Measurements from ENCODE around the gene DDX10.
"Not testable (repeated sequence)": the region's sequence is repeated elsewhere in the genome, so short reads cannot be mapped to it uniquely, and the experiment has no call there.

Gene DDX10

GRCh38 chr11:108713076-108713790 is 48.4 kb downstream of the DDX10 start:
- H3K4me1 Mint-ChIP-seq, result peaks cover 13% of the 10 kb centered on the region
- H3K36me3 Mint-ChIP-seq, result peaks cover 54% of the 10 kb centered on the region
- no peaks in the 10 kb centered on the region for H3K27me3 Mint-ChIP-seq
- H3K27ac Mint-ChIP-seq, result peak overlapping the region; percentile 6
- ATAC-seq (ENCODE audit: low read depth) (no peak), DNase-seq (ENCODE audit: low spot score in 2 of 2) (no peak)
- H3K4me3 Mint-ChIP-seq, result no peak overlapping the region
- peaks cover 7% of the 10 kb centered on the region for H3K9me3 Mint-ChIP-seq

GRCh38 chr11:108715239-108715638 is 50.4 kb downstream of the DDX10 start:
- DNase-seq (ENCODE audit: low spot score in 2 of 2) (no peak), ATAC-seq (ENCODE audit: low read depth) (no peak)
- Mint-ChIP-seq H3K36me3 (peaks cover 44% of the 10 kb centered on the region), H3K4me1 (peaks cover 13% of the 10 kb centered on the region), H3K4me3 (no peak overlapping the region), H3K27me3 (no peaks in the 10 kb centered on the region), H3K27ac (no peak overlapping the region), H3K9me3 (peaks cover 2% of the 10 kb centered on the region)

- Mint-ChIP-seq H3K27me3 (no peaks in the 10 kb centered on the region), H3K9me3 (no peaks in the 10 kb centered on the region), H3K36me3 (peaks cover 39% of the 10 kb centered on the region), H3K4me3 (no peak overlapping the region), H3K4me1 (peaks cover 5% of the 10 kb centered on the region), H3K27ac (no peak overlapping the region)
- ATAC-seq (ENCODE audit: low read depth) (no peak), DNase-seq (ENCODE audit: low spot score in 2 of 2) (no peak)
Measured at GRCh38 chr11:108718466-108718865, 53.6 kb downstream of the DDX10 start.

- Mint-ChIP-seq H3K36me3 (peaks cover 40% of the 10 kb centered on the region), H3K27me3 (no peaks in the 10 kb centered on the region), H3K4me3 (no peak overlapping the region), H3K27ac (no peak overlapping the region), H3K4me1 (peaks cover 24% of the 10 kb centered on the region), H3K9me3 (peaks cover 5% of the 10 kb centered on the region)
- ATAC-seq (ENCODE audit: low read depth), result no peak
- DNase-seq (ENCODE audit: low spot score in 2 of 2), result no peak
Measured at GRCh38 chr11:108724974-108725689, 60.3 kb downstream of the DDX10 start.

GRCh38 chr11:108726077-108726800 is 61.4 kb downstream of the DDX10 start:
- Mint-ChIP-seq H3K4me3 (peak overlapping the region; percentile 3), H3K4me1 (peaks cover 24% of the 10 kb centered on the region), H3K9me3 (peaks cover 5% of the 10 kb centered on the region), H3K27me3 (no peaks in the 10 kb centered on the region), H3K36me3 (peaks cover 36% of the 10 kb centered on the region), H3K27ac (peak overlapping the region; percentile 8)
- DNase-seq (ENCODE audit: low spot score in 2 of 2) (no peak), ATAC-seq (ENCODE audit: low read depth) (no peak)

- peaks cover 44% of the 10 kb centered on the region for H3K36me3 Mint-ChIP-seq
- DNase-seq (ENCODE audit: low spot score in 2 of 2) (no peak), ATAC-seq (ENCODE audit: low read depth) (no peak)
- H3K9me3 Mint-ChIP-seq, result peaks cover 5% of the 10 kb centered on the region
- peak overlapping the region; percentile 12 for H3K27ac Mint-ChIP-seq
- H3K27me3 Mint-ChIP-seq, result no peaks in the 10 kb centered on the region
- peaks cover 32% of the 10 kb centered on the region for H3K4me1 Mint-ChIP-seq
- no peak overlapping the region for H3K4me3 Mint-ChIP-seq
Measured at GRCh38 chr11:108727665-108728064, 62.8 kb downstream of the DDX10 start.

- Mint-ChIP-seq H3K27me3 (no peaks in the 10 kb centered on the region), H3K4me1 (peaks cover 42% of the 10 kb centered on the region), H3K9me3 (peaks cover 5% of the 10 kb centered on the region), H3K27ac (peak overlapping the region; percentile 58), H3K4me3 (no peak overlapping the region), H3K36me3 (peaks cover 32% of the 10 kb centered on the region)
- no peak for DNase-seq (ENCODE audit: low spot score in 2 of 2)
- ATAC-seq (ENCODE audit: low read depth), result no peak
Measured at GRCh38 chr11:108729227-108729871, 64.5 kb downstream of the DDX10 start.

GRCh38 chr11:108732395-108732794 is 67.5 kb downstream of the DDX10 start:
- Mint-ChIP-seq H3K4me1 (peaks cover 37% of the 10 kb centered on the region), H3K27ac (peak overlapping the region; percentile 45), H3K36me3 (peaks cover 21% of the 10 kb centered on the region), H3K9me3 (no peaks in the 10 kb centered on the region), H3K27me3 (no peaks in the 10 kb centered on the region), H3K4me3 (no peak overlapping the region)
- no peak for ATAC-seq (ENCODE audit: low read depth)
- no peak for DNase-seq (ENCODE audit: low spot score in 2 of 2)

- peaks cover 21% of the 10 kb centered on the region for H3K36me3 Mint-ChIP-seq
- H3K27me3 Mint-ChIP-seq, result no peaks in the 10 kb centered on the region
- H3K4me1 Mint-ChIP-seq, result peaks cover 37% of the 10 kb centered on the region
- H3K9me3 Mint-ChIP-seq, result no peaks in the 10 kb centered on the region
- H3K27ac Mint-ChIP-seq, result peak overlapping the region; percentile 86
- ATAC-seq (ENCODE audit: low read depth) (peak; percentile 95), DNase-seq (ENCODE audit: low spot score in 2 of 2) (peak in 1 of 2 donors; percentile 11)
- peak overlapping the region; percentile 32 for H3K4me3 Mint-ChIP-seq
Measured at GRCh38 chr11:108733479-108734116, 68.7 kb downstream of the DDX10 start.

- DNase-seq (ENCODE audit: low spot score in 2 of 2) (no peak), ATAC-seq (ENCODE audit: low read depth) (no peak)
- peak overlapping the region; percentile 86 for H3K27ac Mint-ChIP-seq
- peaks cover 32% of the 10 kb centered on the region for H3K4me1 Mint-ChIP-seq
- H3K27me3 Mint-ChIP-seq, result no peaks in the 10 kb centered on the region
- H3K9me3 Mint-ChIP-seq, result no peaks in the 10 kb centered on the region
- H3K4me3 Mint-ChIP-seq, result peak overlapping the region; percentile 32
- H3K36me3 Mint-ChIP-seq, result peaks cover 17% of the 10 kb centered on the region
Measured at GRCh38 chr11:108734283-108734682, 69.4 kb downstream of the DDX10 start.

- Mint-ChIP-seq H3K27me3 (no peaks in the 10 kb centered on the region), H3K27ac (no peak overlapping the region), H3K4me1 (peaks cover 29% of the 10 kb centered on the region), H3K36me3 (peaks cover 15% of the 10 kb centered on the region), H3K9me3 (peaks cover 2% of the 10 kb centered on the region), H3K4me3 (no peak overlapping the region)
- ATAC-seq (ENCODE audit: low read depth) (no peak), DNase-seq (ENCODE audit: low spot score in 2 of 2) (peak in 1 of 2 donors; percentile 9)
Measured at GRCh38 chr11:108734956-108735559, 70.2 kb downstream of the DDX10 start.

GRCh38 chr11:108740132-108740531 is 75.3 kb downstream of the DDX10 start:
- DNase-seq (ENCODE audit: low spot score in 2 of 2); H3K4me3 Mint-ChIP-seq; H3K9me3 Mint-ChIP-seq; ATAC-seq (ENCODE audit: low read depth); H3K27me3 Mint-ChIP-seq; H3K4me1 Mint-ChIP-seq; H3K27ac Mint-ChIP-seq: not testable (repeated sequence)
- H3K36me3 Mint-ChIP-seq, result peaks cover 23% of the 10 kb centered on the region

GRCh38 chr11:108743851-108744250 is 79.0 kb downstream of the DDX10 start:
- Mint-ChIP-seq H3K4me3 (no peak overlapping the region), H3K4me1 (peaks cover 12% of the 10 kb centered on the region), H3K9me3 (peaks cover 8% of the 10 kb centered on the region), H3K27ac (no peak overlapping the region), H3K27me3 (no peaks in the 10 kb centered on the region), H3K36me3 (peaks cover 30% of the 10 kb centered on the region)
- no peak for DNase-seq (ENCODE audit: low spot score in 2 of 2)
- ATAC-seq (ENCODE audit: low read depth), result no peak
